ENCODE results near the gene SNAP25. TPM values are rescaled to one million over a fixed set of nuclear protein-coding genes. Genes with fewer than 3 reads are reported as not detected.

SNAP25 gene
- total RNA-seq, 2 donors from 2014 or later = 0.67 to 2.2 TPM

DNA sequence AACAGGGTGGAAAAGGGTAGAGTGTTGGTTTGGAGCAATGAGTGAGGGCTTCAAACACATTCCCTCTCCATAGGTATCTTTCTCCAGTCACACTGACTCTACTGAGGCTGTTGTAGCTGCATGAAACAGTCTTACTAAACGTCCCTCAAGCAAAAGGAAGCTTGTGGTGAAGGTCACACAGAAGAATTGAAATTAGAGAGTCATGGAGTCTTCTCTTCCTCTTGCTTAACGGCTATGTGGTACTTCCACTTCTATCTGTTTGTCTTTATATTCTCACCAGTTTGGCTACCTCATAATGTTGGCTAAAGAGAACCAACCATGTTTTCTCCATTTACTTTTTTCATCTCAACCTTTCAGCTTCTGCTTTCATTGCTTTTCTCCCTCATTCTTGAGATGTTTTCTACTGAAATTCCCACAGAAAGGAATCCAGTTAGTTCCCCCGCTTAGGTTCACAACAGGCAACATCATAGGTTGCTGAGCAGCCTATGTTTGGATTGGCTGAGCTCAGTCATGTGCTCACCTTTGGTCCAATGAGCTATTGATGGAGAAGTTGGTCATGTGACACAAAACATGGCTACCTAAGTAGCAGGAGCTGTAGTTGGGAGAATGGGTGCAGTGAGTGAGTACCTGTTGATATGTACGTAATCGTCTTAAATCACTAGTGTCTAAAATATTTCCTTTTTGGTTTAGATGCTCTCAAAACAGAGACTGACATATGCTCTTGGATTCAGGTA is 99.8 kb downstream of the SNAP25 start:
- DNase-seq = no peak
- no peaks in the 10 kb centered on the region for H3K36me3 ChIP-seq
- intact Hi-C loops (cut with DNase I) = no loop called here
- no peak overlapping the region for H3K27ac ChIP-seq
- H3K4me1 ChIP-seq = no peaks in the 10 kb centered on the region
- no peak overlapping the region for H3K4me3 ChIP-seq
- no peaks in the 10 kb centered on the region for H3K9me3 ChIP-seq
- H3K27me3 ChIP-seq = no peaks in the 10 kb centered on the region
- H3K9ac ChIP-seq (ENCODE audit: low read depth in 2 of 2, low read length in 2 of 2) = no peak overlapping the region
- TF ChIP-seq, protein P1, sequence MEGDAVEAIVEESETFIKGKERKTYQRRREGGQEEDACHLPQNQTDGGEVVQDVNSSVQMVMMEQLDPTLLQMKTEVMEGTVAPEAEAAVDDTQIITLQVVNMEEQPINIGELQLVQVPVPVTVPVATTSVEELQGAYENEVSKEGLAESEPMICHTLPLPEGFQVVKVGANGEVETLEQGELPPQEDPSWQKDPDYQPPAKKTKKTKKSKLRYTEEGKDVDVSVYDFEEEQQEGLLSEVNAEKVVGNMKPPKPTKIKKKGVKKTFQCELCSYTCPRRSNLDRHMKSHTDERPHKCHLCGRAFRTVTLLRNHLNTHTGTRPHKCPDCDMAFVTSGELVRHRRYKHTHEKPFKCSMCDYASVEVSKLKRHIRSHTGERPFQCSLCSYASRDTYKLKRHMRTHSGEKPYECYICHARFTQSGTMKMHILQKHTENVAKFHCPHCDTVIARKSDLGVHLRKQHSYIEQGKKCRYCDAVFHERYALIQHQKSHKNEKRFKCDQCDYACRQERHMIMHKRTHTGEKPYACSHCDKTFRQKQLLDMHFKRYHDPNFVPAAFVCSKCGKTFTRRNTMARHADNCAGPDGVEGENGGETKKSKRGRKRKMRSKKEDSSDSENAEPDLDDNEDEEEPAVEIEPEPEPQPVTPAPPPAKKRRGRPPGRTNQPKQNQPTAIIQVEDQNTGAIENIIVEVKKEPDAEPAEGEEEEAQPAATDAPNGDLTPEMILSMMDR (IDR thresholded peaks at IDR 0.05) = no peak

DNA sequence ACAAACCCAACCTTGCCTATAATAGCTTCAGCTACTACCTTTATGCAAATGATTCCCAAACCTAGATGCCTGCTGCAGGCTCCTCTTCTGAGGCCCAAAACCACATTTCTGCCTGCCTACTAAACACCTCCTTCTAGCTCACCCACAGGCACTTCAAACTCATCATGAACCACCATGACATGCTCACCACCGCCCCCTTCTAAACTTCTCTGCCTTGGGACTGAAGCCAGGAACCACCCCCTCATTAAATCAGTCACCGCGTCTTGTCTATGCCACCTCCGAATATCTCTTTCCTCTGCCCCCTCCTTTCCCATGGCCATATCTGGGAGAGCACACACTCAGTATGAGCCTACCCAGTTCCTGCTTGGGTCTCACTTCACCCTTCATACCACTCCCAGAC is 101.2 kb downstream of the SNAP25 start:
- no peaks in the 10 kb centered on the region for H3K27me3 ChIP-seq
- no peaks in the 10 kb centered on the region for H3K9me3 ChIP-seq
- no peak overlapping the region for H3K9ac ChIP-seq (ENCODE audit: low read depth in 2 of 2, low read length in 2 of 2)
- no peak overlapping the region for H3K27ac ChIP-seq
- TF ChIP-seq, protein P1 (IDR thresholded peaks at IDR 0.05) = no peak
- no peak for DNase-seq
- intact Hi-C loops (cut with DNase I) = no loop called here
- H3K4me1 ChIP-seq = no peaks in the 10 kb centered on the region
- no peak overlapping the region for H3K4me3 ChIP-seq
- no peaks in the 10 kb centered on the region for H3K36me3 ChIP-seq

DNA sequence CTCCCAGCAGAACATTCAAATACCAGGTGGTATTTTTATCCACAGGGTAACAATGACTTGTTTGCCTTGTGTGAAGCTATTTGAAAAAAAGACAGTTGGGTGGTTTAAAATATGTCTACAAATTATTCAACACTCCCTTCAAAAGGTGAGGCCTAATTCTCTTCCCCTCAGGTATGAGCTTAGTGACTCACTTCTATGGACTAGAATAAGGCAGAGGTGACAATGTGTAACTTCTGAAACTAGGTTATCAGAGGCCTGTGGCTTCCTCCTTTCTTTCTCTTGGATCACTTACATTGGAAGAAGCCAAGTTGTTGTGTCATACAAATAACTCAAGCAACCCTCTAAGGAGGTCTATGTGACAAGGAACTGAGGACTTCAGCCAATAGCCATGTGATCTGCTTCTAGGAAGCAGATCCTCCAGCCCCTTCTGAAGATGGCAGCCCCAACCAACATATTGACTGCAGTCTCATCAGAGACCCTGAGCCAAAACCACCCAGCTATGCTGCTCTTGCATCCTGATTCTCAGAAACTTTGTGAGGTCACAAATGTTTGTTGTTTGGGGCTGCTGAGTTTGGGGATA is 102.6 kb downstream of the SNAP25 start:
- Histone ChIP-seq H3K4me1 (no peaks in the 10 kb centered on the region), H3K27ac (no peak overlapping the region), H3K9ac (ENCODE audit: low read depth in 2 of 2, low read length in 2 of 2) (no peak overlapping the region), H3K27me3 (no peaks in the 10 kb centered on the region), H3K4me3 (no peak overlapping the region), H3K9me3 (no peaks in the 10 kb centered on the region), H3K36me3 (no peaks in the 10 kb centered on the region)
- intact Hi-C loops (cut with DNase I) = no loop called here
- no peak for DNase-seq
- TF ChIP-seq, protein P1 (IDR thresholded peaks at IDR 0.05) = no peak

DNA sequence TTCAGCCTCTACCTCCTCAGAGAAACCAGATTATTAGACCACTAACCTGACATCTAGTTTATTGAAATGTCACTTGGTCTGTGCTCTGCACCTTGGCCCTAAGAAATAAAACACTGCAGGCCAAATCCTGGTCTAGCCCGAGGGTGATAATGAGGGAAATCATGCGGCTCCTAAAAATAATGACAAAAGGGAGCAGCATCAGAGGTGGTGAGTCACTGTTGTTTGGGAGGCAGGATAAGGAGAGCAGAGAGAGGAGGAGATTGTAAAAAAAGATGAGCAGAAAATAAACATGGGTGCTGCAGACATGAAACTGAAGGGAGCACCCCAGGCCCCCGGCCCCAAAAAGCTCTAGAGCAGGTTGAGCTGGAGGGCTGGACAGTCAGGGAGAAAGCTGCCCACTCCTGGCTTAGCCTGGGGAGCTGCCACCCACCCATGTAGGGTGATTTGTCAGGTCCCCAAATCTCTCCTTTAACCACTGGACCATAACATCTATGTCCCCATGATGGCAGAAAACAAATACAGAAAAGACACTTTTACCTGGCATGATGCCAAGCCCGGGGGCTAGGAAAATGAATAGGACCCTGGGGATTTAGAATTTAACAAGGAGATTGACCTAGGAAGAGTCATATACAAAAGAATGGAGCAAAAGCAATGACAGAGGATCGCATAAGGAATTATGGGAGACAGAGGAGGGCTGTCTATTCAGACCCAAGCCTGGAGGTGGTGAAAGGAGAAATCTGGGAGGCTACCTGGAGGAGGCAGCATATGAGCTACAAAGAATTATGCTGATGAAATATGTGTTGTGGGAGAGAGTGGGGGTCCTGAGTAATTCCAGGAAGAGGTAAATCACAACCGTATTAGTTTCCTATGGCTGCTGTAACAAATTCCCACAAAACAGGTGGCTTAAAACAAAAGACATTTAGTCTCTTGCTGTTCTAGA is 103.7 kb downstream of the SNAP25 start:
- Histone ChIP-seq H3K9ac (ENCODE audit: low read depth in 2 of 2, low read length in 2 of 2) (no peak overlapping the region), H3K36me3 (no peaks in the 10 kb centered on the region), H3K27ac (no peak overlapping the region), H3K4me1 (no peaks in the 10 kb centered on the region), H3K27me3 (no peaks in the 10 kb centered on the region), H3K4me3 (no peak overlapping the region), H3K9me3 (no peaks in the 10 kb centered on the region)
- TF ChIP-seq, protein P1 (IDR thresholded peaks at IDR 0.05) = no peak
- no peak for DNase-seq
- intact Hi-C loops (cut with DNase I) = no loop called here

DNA sequence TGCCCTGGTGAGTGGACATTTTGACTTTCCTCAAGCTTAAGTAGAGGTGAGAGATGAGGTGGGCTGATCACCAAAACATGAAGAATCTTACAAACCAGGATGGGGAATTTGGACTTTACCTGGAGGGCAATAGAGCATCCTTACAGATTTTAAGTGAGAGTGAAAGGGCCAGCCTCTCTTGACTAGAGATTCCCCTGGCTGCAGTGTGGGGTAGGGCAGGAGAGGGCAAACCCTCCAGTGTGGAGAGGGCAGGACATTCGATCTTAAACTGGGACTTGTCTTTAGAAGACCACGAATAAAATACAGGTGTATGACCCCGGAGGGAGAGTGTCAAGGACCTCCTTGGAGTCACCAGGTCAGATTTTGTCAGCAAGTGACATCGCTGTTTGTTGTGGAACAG is 105.1 kb downstream of the SNAP25 start:
- H3K9me3 ChIP-seq = no peaks in the 10 kb centered on the region
- H3K4me1 ChIP-seq = no peaks in the 10 kb centered on the region
- no peak overlapping the region for H3K4me3 ChIP-seq
- no peak overlapping the region for H3K27ac ChIP-seq
- no peaks in the 10 kb centered on the region for H3K27me3 ChIP-seq
- intact Hi-C loops (cut with DNase I) = no loop called here
- no peak overlapping the region for H3K9ac ChIP-seq (ENCODE audit: low read depth in 2 of 2, low read length in 2 of 2)
- no peak for DNase-seq
- TF ChIP-seq, protein P1 (IDR thresholded peaks at IDR 0.05) = no peak
- no peaks in the 10 kb centered on the region for H3K36me3 ChIP-seq

Data from colonic mucosa (tissue), 4 donors.